HG02870 (cell line): ENCODE measurements around the gene CYSTM1.

Source experiments
- ATAC-seq: cut with Tn5 transposase; IDR thresholded peaks from one replicate; pipeline ENCODE4 v1.9.1; 2021; ENCODE audit warnings: mild to moderate bottlenecking, moderate library complexity; ENCODE audit not compliant: unreplicated experiment

Gene CYSTM1

GRCh38 chr5:140252470-140253126 lies 77.6 kb downstream of the CYSTM1 start:
- no peak for ATAC-seq

DNA sequence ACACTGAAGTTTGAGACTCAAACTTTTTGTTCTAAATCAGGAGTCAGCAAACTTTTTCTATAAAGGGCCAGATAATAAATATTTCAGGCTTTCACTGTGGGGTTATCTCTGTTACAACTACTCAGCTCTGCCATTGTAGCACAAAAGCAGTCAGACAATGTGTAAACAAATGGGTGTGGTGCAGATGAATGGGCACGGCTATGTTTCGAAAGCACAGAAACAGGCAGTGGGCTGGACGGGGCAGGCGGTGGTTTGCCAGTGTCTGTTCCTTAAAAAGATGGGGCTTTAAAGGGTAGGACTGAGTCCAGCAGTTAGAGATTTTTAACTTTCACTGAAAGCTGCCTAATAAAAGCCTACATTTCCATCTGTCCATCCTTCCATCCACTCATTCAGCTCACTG lies 79.0 kb downstream of the CYSTM1 start:
- ATAC-seq: no peak

DNA sequence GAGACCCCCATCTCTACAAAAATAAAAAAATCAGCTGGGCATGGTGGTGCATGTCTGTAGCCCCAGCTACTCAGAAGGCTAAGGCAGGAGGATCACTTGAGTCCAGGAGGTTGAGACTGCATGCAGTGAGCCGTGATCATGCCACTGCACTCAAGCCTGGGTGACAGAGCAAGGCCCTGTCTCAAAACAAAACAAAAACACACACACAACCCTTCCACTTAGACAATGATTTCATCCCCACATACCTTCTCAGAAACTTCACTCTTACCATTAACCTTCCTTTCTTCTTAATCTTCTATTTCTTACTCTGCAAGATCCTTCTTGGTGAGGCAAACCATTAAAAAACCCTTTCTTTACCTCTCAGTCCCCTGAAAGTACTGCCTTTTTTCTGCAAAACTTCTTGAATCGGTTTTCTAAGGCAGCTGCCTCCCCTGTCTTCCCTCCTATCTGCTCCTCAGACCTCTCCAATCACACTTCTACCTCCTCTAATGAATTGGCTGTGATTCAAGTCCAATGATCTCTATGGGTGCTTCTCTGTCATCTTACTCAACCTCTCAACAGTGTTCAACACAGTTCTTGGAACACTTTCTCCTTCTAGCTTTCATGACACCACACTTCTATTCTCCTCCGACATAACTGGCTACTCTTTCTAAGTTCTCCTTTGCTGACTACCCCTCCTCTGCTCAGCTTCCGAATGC lies 80.6 kb downstream of the CYSTM1 start:
- ATAC-seq: no peak

DNA sequence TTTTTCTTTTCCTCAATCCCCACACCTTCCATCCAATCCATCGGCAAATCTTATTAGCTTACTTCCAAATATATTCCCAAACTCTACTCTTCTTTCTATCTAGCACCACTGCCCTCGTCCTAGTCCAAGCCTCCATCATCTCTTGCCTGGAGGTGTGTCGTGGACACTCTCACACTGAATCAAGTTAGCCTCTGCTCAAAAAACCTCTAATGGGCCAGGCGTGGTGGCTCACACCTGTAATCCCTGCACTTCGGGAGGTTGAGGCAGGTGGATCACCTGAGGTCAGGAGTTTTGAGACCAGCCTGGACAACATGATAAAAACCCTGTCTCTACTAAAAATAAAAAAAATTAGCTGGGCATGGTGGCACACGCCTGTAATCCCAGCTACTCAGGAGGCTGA lies 81.7 kb downstream of the CYSTM1 start:
- ATAC-seq: no peak

DNA sequence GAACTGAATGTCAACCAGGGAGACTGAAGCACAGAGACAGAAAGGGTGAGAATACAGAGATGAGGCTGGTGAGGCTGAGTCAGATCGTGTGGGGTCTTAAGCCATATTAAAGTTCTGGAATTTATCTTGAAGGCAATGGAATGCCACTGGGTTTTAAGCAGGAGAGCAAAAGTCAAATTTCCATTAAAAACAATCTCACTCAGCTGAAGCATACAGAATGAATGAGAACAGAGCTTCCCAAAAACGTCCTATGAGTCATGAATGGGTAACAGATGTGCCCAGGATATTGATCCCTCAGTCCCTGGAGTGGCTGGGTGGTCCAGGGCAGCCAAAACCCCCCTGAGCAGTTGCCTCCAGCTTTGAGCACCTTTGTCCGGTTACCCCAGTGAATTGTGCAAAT lies 83.0 kb downstream of the CYSTM1 start:
- ATAC-seq: no peak

- ATAC-seq: no peak
These were observed 83.9 kb downstream of the CYSTM1 start for GRCh38 chr5:140258873-140259272.

- ATAC-seq: no peak
These were observed 84.5 kb downstream of the CYSTM1 start for GRCh38 chr5:140259500-140259899.

DNA sequence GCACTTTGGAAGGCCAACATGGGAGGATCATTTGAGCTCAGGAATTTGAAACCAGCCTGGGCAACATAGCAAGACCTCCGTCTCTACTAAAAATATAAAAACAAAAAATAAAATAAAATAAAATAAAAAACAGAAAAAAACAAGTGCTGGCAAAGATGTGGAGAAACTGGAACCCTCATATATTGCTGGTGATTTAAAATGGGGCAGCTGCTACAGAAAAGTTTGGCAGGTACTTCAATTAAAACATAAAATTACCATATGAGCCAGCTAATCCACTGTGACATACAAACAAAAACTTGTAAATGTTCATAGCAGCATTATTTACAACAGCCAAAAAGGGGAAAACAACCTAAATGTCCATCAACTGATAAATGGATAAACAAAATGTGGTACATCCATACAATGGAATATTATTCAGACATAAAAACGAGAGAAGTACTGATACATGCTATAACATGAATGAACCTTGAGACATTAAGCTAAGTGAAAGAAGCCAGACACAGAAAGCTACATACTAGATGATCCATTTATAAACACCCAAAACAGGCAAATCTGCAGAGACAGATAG lies 85.2 kb downstream of the CYSTM1 start:
- no peak for ATAC-seq

DNA sequence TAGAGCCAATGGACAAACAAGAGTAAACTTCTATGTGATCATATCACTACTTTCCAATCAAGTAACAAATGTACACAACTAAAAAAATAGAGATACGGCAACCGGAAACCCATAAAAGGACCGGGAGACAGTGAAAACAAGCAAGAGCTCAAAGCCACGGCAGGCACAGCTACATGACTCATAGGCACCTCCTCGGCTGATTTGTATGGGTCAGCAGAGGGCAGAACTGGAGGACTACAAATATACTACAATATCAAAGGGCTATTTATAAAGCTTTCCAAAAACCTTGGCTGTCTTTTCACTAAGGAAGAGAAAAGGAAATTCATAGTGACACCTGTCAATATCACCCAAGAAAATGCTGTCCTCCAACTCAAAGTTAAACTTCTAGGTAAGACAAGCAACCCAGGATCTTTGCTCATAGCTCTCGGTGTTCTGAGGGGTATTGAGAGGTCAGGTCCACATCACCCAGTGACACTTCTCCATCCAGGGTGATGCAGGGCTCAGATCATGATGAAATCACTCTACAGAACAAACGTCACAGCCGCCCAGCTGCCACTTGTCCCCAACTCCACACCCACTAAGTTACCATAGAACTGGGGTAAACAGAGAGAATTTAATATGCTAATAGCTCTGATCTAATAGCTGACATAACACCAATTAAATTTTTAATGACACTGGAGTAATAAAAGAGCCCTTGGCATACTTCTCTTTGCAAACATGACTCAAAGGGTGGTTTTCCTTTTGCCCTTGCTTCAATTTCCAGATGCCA lies 86.6 kb downstream of the CYSTM1 start:
- ATAC-seq: no peak

DNA sequence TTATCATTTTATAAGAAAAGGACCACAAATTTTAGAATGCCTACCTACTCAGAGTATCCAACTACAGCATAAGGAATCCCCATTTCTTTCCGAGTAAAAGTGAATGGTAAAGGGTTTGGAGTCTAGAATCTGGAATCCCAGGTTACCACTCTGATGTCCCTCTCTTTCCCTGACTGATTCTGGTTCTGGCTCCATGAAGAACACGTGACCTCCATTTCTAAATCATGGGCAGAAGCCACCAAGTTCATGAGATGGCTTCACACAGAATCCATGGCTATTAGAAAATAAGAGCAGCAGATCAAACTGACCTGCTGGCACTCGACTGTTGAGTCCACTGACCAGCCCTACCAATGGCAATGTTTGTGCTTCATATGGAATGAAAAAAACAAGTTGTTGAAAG lies 87.2 kb downstream of the CYSTM1 start:
- no peak for ATAC-seq

GRCh38 chr5:140262839-140263238 lies 87.9 kb downstream of the CYSTM1 start:
- ATAC-seq: no peak

- no peak for ATAC-seq
These were observed 90.9 kb downstream of the CYSTM1 start for GRCh38 chr5:140265845-140266244.

GRCh38 chr5:140266471-140267200 lies 91.6 kb downstream of the CYSTM1 start:
- no peak for ATAC-seq

DNA sequence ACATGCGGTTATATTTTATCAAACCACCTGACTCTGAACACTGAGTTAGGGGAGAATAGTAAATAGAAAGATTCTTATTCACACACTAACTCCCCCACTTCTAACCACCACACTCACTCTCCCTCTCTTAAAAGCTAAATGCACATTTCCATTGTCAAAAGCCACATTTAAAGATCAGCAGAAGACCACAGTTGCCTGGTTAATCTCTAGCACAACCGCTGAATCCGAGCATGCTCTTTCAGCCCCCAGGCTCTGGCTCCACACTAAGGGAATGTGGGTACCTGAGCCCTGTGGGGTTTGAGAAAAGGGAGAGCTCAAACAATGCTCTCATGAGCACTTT lies 92.2 kb downstream of the CYSTM1 start:
- no peak for ATAC-seq

DNA sequence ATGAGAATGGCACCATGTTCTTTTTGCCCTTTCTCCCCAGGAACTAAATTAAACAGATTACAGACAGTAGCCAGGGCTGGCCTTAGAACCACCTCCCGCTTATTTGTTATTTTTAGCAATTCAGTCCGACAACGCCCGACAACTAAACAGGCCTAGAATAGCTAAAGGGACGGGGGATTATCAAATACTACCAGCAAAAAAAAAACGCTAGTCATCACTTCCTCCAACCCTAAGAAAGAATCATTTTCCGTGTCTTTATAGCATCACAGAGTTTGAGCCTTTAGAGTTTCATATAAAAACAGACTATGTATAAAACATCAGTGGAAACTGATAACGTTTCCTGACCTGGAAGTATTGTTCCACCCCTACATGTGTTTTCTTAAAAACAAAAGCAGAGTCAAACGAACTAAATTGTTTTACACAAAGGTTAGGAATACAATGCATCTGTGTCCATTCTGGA lies 92.6 kb downstream of the CYSTM1 start:
- ATAC-seq: no peak

DNA sequence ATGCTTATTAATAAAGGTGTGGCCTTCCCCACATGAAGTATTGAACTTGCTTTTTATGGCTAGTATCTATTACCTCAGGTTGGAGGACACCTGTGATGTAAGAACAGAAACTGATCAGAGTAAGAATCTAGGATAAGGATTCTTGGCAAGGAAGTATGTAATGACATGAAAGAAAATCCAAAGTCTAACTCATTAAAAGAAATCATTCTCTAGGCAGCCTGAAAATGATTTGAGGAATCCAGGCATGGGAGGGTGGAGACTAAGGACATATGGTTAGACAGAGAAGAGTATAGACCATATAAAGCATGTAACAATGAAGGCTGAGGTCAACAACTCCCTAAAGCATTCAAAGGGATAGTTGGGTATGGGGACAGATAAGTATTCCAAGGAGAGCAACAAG lies 95.0 kb downstream of the CYSTM1 start:
- ATAC-seq: no peak

- ATAC-seq: no peak
These were observed 98.5 kb downstream of the CYSTM1 start for GRCh38 chr5:140273401-140273877.

GRCh38 chr5:140275837-140276236 lies 100.8 kb downstream of the CYSTM1 start:
- ATAC-seq: no peak

DNA sequence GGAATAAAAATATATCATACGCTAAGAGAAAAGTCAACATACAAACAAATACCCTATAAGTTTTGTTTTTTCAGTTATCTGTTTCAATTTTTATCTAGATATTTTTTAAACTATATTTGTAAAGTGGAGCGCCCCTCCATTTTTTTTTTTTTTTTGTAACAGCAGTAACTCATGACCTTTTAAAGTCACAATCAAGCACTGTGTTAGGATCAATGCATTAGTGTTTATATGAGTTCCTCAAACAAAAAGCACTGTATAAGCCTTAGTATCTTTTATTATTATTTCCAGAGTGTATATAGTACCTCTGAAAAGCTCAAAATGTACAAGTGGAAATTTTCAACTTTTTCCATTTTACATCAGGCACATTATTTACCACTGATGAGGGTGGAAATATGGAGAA lies 107.3 kb downstream of the CYSTM1 start:
- no peak for ATAC-seq

GRCh38 chr5:140284013-140284412 lies 109.0 kb downstream of the CYSTM1 start:
- no peak for ATAC-seq

DNA sequence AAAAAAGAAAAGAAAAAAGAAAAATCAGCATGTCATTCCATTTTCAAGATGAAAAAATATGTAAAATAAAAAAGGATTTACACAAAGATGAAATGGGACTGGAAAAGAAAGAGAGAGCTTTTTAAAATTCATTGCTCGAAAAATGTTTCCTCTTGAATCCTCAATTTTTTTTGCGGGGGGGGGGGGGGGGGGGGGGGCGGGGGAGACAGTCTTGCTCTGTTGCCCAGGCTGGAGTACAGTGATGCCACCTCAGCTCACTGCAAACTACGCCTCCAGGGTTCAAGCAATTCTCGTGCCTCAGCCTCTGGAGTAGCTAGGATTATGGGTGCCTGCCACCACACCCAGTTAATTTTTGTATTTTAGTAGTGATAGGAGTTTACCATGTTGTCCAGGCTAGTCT lies 111.4 kb downstream of the CYSTM1 start:
- ATAC-seq: no peak
